Activated CD4-positive, alpha-beta T cell treated with anti-CD3 and anti-CD28 coated beads for 36 hours (primary cell): ENCODE data around the gene VOPP1. TPM values are rescaled to one million over a fixed set of nuclear protein-coding genes. Genes with fewer than 3 reads are reported as not detected.

ENCODE experiments used
- ATAC-seq: fragments of 200-7000 bp; cut with Tn5 transposase; one replicate; pipeline ENCODE4 v1.10.0; 2021; ENCODE audit warnings: mild to moderate bottlenecking, moderate library complexity
- CTCF ChIA-PET: fragments of 350-600 bp; sonication (Branson Sonifier 250); formaldehyde crosslinking; loops from one replicate; lab custom pipeline; 2021; ENCODE audit warnings: antibody characterized with exemption; lab: Charles Lee
- POLR2A ChIA-PET: fragments of 350-600 bp; sonication (Branson Sonifier 250); formaldehyde crosslinking; loops from one replicate; lab custom pipeline; 2021; ENCODE audit warnings: antibody characterized with exemption, inconsistent platforms; lab: Charles Lee
- DNase-seq: peaks from one replicate; pipeline ENCODE4 v3.0.0-alpha.2; 2020
- H3K27ac Mint-ChIP-seq: one replicate; pipeline ENCODE4 v1.8.0; 2021; ENCODE audit warnings: mixed read lengths
- H3K27me3 Mint-ChIP-seq: one replicate; pipeline ENCODE4 v1.8.0; 2021; ENCODE audit warnings: mixed read lengths
- H3K36me3 Mint-ChIP-seq: one replicate; pipeline ENCODE4 v1.8.0; 2021; ENCODE audit warnings: low read depth, mixed read lengths
- H3K4me1 Mint-ChIP-seq: one replicate; pipeline ENCODE4 v1.8.0; 2021; ENCODE audit warnings: mixed read lengths
- H3K4me3 Mint-ChIP-seq: one replicate; pipeline ENCODE4 v1.8.0; 2021; ENCODE audit warnings: mild to moderate bottlenecking, moderate library complexity, mixed read lengths
- H3K9me3 Mint-ChIP-seq: one replicate; pipeline ENCODE4 v1.8.0; 2021; ENCODE audit warnings: low read depth, mixed read lengths
- intact Hi-C, 2 experiments: fragments of 100-400 bp; cut with DNase I in 1 of 2; cut with micrococcal nuclease in 1 of 2; formaldehyde crosslinking; loops; one replicate each; pipeline versions ENCODE4 v1.14.2 to v1.15.1; 2022 to 2024; cut with DNase I, micrococcal nuclease
- total RNA-seq, 2 experiments: library from RNA; stranded (reverse); gene quantifications; one replicate each; pipeline ENCODE4 v1.2.3, GENCODE V29; 2021

The VOPP1 gene
- total RNA-seq, 2 experiments from 2014 or later, result 63.7 to 64.2 TPM

- H3K36me3 Mint-ChIP-seq, result peaks cover 19% of the 10 kb centered on the region
- H3K27ac Mint-ChIP-seq, result no peak overlapping the region
- ATAC-seq (no peak), DNase-seq (no peak)
- intact Hi-C loops, result no loop called here
- peaks cover 20% of the 10 kb centered on the region for H3K4me1 Mint-ChIP-seq
- POLR2A ChIA-PET, result no interaction called here
- CTCF ChIA-PET, result interaction anchor here (0.7 to 2.7 kb wide), 4 partner anchors 10 to 217 kb away, joined by 3 to 12 read pairs (median 6); no protein-coding TSS in a partner anchor
- no peaks in the 10 kb centered on the region for H3K27me3 Mint-ChIP-seq
- no peaks in the 10 kb centered on the region for H3K9me3 Mint-ChIP-seq
- no peak overlapping the region for H3K4me3 Mint-ChIP-seq
These were observed 147.1 kb downstream of the VOPP1 start for GRCh38 chr7:55425141-55425752.

DNA sequence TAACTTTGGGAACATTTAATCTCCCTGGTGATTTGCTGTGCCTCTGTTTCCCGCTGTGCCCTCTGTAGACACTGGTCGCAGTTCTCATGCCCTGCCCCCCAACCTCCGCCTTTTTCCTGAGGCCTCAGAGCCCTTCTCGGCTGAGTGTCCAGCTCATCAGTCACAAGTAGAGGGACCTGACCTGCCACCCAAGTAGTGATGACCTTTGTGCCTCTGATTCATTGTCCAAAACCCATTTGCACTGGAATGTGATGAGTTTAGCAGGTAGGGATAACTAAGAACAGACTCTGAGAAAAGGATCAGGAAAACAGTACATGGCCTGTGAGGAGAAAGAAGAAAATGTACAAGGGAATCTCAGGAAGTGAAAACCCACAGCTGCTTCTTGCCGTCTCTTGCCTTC is 148.4 kb downstream of the VOPP1 start:
- no peak overlapping the region for H3K4me3 Mint-ChIP-seq
- ATAC-seq (no peak), DNase-seq (no peak)
- no peak overlapping the region for H3K27ac Mint-ChIP-seq
- no peaks in the 10 kb centered on the region for H3K27me3 Mint-ChIP-seq
- ChIA-PET CTCF (interaction anchor here (0.6 to 2.7 kb wide), 5 partner anchors 8 to 654 kb away, joined by 3 to 12 read pairs (median 3); no protein-coding TSS in a partner anchor), POLR2A (no interaction called here)
- no peaks in the 10 kb centered on the region for H3K9me3 Mint-ChIP-seq
- peaks cover 20% of the 10 kb centered on the region for H3K4me1 Mint-ChIP-seq
- intact Hi-C loops, result no loop called here
- peaks cover 19% of the 10 kb centered on the region for H3K36me3 Mint-ChIP-seq

- Mint-ChIP-seq H3K9me3 (no peaks in the 10 kb centered on the region), H3K27me3 (no peaks in the 10 kb centered on the region), H3K36me3 (peaks cover 19% of the 10 kb centered on the region), H3K4me1 (peaks cover 17% of the 10 kb centered on the region), H3K4me3 (no peak overlapping the region), H3K27ac (no peak overlapping the region)
- ChIA-PET CTCF (interaction anchor here (1.5 to 2.7 kb wide), 3 partner anchors 8 to 69 kb away, joined by 3 to 12 read pairs (median 8); no protein-coding TSS in a partner anchor), POLR2A (no interaction called here)
- DNase-seq (no peak), ATAC-seq (no peak)
- intact Hi-C loops, result no loop called here
These were observed 149.0 kb downstream of the VOPP1 start for GRCh38 chr7:55423277-55423711.

Other genes starting within 250 kb of the VOPP1 start
- gene LANCL2, start 207.2 kb downstream of the VOPP1 start, total RNA-seq, result 10 to 100 TPM; 11.1 to 11.7 TPM